HepG2 (cell line): ENCODE measurements around the gene TCEANC. TPM values are rescaled to one million over a fixed set of nuclear protein-coding genes. Genes with fewer than 3 reads are reported as not detected.

Source experiments
- ATAC-seq: fragments of 200-7000 bp; cut with Tn5 transposase; 3 replicates; pipeline ENCODE4 v1.9.1; 2020; ENCODE audit warnings: mild to moderate bottlenecking, moderate library complexity
- BruUV-seq: library from RNA; stranded (reverse); fragments of 400-500 nt; replicated peaks from 2 replicates; lab custom pipeline; 2021; lab: Mats Ljungman, UMichigan
- CTCF ChIA-PET: fragments of 300-600 bp; formaldehyde crosslinking; extraction: SDS; loops from one replicate; lab custom pipeline; 2021; ENCODE audit warnings: low total read pairs, inconsistent platforms, low intra/inter-chr PET ratio; lab: Yijun Ruan, JAX
- POLR2A ChIA-PET: fragments of 350-600 bp; sonication (Branson Sonifier 250); formaldehyde crosslinking; loops from one replicate; lab custom pipeline; 2020; ENCODE audit warnings: antibody characterized with exemption, inconsistent platforms; lab: Yijun Ruan, JAX
- DNase-seq: peaks from one replicate; pipeline ENCODE4 v3.0.0-alpha.2; 2015; ENCODE audit warnings: low spot score
- FAIRE-seq: peaks from 3 replicates; lab custom pipeline; 2011; peaks lifted over from hg19 to GRCh38; lab: Jason Lieb, UNC
- H2AFZ ChIP-seq: one replicate; pipeline ENCODE4 v1.6.1; 2011; ENCODE audit warnings: low read length, inconsistent platforms
- H3K27ac ChIP-seq: fragments of 300-600 bp; 3 replicates; pipeline ENCODE4 v1.8.0; 2011; ENCODE audit warnings: mixed run types, mild to moderate bottlenecking, mixed read lengths, low read length, inconsistent platforms; ENCODE audit not compliant: insufficient read depth; ENCODE audit errors: extremely low read length
- H3K27me3 ChIP-seq, 2 experiments: fragments of 200-600 bp in 1 of 2; 2 replicates in 1 of 2; 3 replicates in 1 of 2; pipeline versions ENCODE4 v1.6.0 to v1.8.0; 2011; ENCODE audit warnings: low read length in 2 of 2, mild to moderate bottlenecking in 2 of 2, moderate library complexity in 2 of 2, inconsistent platforms in 1 of 2; ENCODE audit not compliant: insufficient read depth in 2 of 2, control insufficient read depth in 1 of 2
- H3K36me3 ChIP-seq, 2 experiments: fragments of 200-600 bp in 1 of 2; replicated peaks in 1 of 2; 2 replicates in 1 of 2; 3 replicates in 1 of 2; pipeline versions ENCODE4 v1.5.1 to v1.8.0; 2011; ENCODE audit warnings: low read length in 2 of 2, inconsistent platforms in 1 of 2; ENCODE audit not compliant: insufficient read depth in 2 of 2, control insufficient read depth in 1 of 2
- H3K4me1 ChIP-seq: 2 replicates; pipeline ENCODE4 v1.5.1; 2012; ENCODE audit warnings: low read length, inconsistent platforms; ENCODE audit not compliant: insufficient read depth
- H3K4me2 ChIP-seq: 2 replicates; pipeline ENCODE4 v1.6.0; 2011; ENCODE audit warnings: low read depth, low read length, inconsistent platforms
- H3K4me3 ChIP-seq, 3 experiments: fragments of 200-600 bp in 1 of 3; sonication (generic), shearing (Covaris generic) in 1 of 3; replicated peaks in 1 of 3; 2 replicates each; pipeline ENCODE4 v1.5.1; 2011 to 2016; ENCODE audit warnings: low read length in 3 of 3, inconsistent platforms in 2 of 3, low read depth in 2 of 3, mild to moderate bottlenecking in 2 of 3, control low read depth in 1 of 3, mixed read lengths in 1 of 3; ENCODE audit not compliant: insufficient read depth in 1 of 3
- H3K79me2 ChIP-seq: one replicate; pipeline ENCODE4 v1.6.1; 2011; ENCODE audit warnings: low read length, inconsistent platforms; ENCODE audit not compliant: insufficient read depth
- H3K9ac ChIP-seq: 2 replicates; pipeline ENCODE4 v1.6.0; 2011; ENCODE audit warnings: mild to moderate bottlenecking, low read depth, low read length, inconsistent platforms; ENCODE audit not compliant: insufficient read depth
- H3K9me3 ChIP-seq: 2 replicates; pipeline ENCODE4 v1.5.1; 2012; ENCODE audit warnings: mild to moderate bottlenecking, low read length
- H4K20me1 ChIP-seq: 2 replicates; pipeline ENCODE4 v1.6.0; 2011; ENCODE audit warnings: inconsistent platforms, mild to moderate bottlenecking, low read length, moderate library complexity; ENCODE audit not compliant: insufficient read depth
- ARHGAP35 ChIP-seq: sonication (generic); formaldehyde crosslinking; IDR thresholded peaks from 2 replicates; pipeline ENCODE4 v1.9.0; 2022; ENCODE audit warnings: mild to moderate bottlenecking, inconsistent platforms, moderate library complexity, missing genetic modification reagents, borderline replicate concordance
- POLR2AphosphoS5 ChIP-seq: IDR thresholded peaks from 2 replicates; pipeline ENCODE4 v1.6.1; 2012; ENCODE audit warnings: low read depth, low read length
- RBM22 ChIP-seq: fragments of 200-400 bp; formaldehyde crosslinking; optimal IDR thresholded peaks from 2 replicates; pipeline ENCODE3; 2017; ENCODE audit warnings: mild to moderate bottlenecking, low read length, moderate library complexity
- U2AF2 ChIP-seq: fragments of 200-400 bp; formaldehyde crosslinking; IDR thresholded peaks from 2 replicates; pipeline ENCODE4 v1.6.1; 2017; ENCODE audit warnings: low read depth, mild to moderate bottlenecking, low read length
- ZMYM4 ChIP-seq: sonication (generic); formaldehyde crosslinking; IDR thresholded peaks from 2 replicates; pipeline ENCODE4 v1.8.1; 2023; ENCODE audit warnings: mild to moderate bottlenecking, missing genetic modification reagents
- ZNF75D ChIP-seq: sonication (generic); formaldehyde crosslinking; IDR thresholded peaks from 2 replicates; pipeline ENCODE4 v1.8.1; 2023; ENCODE audit warnings: missing genetic modification reagents, mild to moderate bottlenecking, borderline replicate concordance
- WGBS: methylation state at CpG from one replicate; pipeline ENCODE4 v1.1.6; 2017; ENCODE audit warnings: low lambda C conversion rate; 5-methylcytosine and 5-hydroxymethylcytosine counted together
- in situ Hi-C: cut with HindIII; loops from 2 replicates; pipeline ENCODE4 v1.10.0; 2017; ENCODE audit warnings: low pct_unique_long_range_greater_than_20kb; ENCODE audit not compliant: extremely low pct_ligation_motif_present
- intact Hi-C: fragments of 100-400 bp; cut with micrococcal nuclease; formaldehyde crosslinking; loops from one replicate; pipeline ENCODE4 v1.10.0; 2022; ENCODE audit not compliant: unreplicated experiment
- polyA plus RNA-seq, 8 experiments: library from polyadenylated mRNA; depleted of rRNA in 3 of 8; stranded (reverse) in 7 of 8; unstranded in 1 of 8; fragments of >200 nt; fragmentation: Illumina TruSeq in 4 of 8; extraction: Trizol in 4 of 8; gene quantifications; 2 replicates each; pipeline versions ENCODE4 v1.2.1 to v1.2.3, GENCODE V29; 2011 to 2016; ENCODE audit warnings: low read depth in 4 of 8, missing spikeins in 1 of 8, mixed read lengths in 1 of 8; ENCODE audit not compliant: insufficient read depth in 1 of 8
- total RNA-seq, 5 experiments: library from RNA; depleted of rRNA; stranded (reverse); fragments of >200 nt; fragmentation: Illumina TruSeq; extraction: Trizol; gene quantifications; 2 replicates each; pipeline ENCODE4 v1.2.3, GENCODE V29; 2016; ENCODE audit warnings: low read depth in 1 of 5
- TF ChIP-seq, protein P1 (sequence below): sonication (generic); formaldehyde crosslinking; IDR thresholded peaks from 2 replicates; pipeline ENCODE4 v1.4.0; 2020; ENCODE audit warnings: missing genetic modification reagents
- TF ChIP-seq, protein P2 (sequence below): sonication (generic); formaldehyde crosslinking; IDR thresholded peaks from 2 replicates; pipeline ENCODE4 v1.4.0; 2020; ENCODE audit warnings: mild to moderate bottlenecking, missing genetic modification reagents

TCEANC gene
- total and polyA plus RNA-seq, 2 of the 13 experiments (the other 11 are each of a cell fraction or from before 2014, with no cell fraction given): 0.51 to 0.97 TPM

DNA sequence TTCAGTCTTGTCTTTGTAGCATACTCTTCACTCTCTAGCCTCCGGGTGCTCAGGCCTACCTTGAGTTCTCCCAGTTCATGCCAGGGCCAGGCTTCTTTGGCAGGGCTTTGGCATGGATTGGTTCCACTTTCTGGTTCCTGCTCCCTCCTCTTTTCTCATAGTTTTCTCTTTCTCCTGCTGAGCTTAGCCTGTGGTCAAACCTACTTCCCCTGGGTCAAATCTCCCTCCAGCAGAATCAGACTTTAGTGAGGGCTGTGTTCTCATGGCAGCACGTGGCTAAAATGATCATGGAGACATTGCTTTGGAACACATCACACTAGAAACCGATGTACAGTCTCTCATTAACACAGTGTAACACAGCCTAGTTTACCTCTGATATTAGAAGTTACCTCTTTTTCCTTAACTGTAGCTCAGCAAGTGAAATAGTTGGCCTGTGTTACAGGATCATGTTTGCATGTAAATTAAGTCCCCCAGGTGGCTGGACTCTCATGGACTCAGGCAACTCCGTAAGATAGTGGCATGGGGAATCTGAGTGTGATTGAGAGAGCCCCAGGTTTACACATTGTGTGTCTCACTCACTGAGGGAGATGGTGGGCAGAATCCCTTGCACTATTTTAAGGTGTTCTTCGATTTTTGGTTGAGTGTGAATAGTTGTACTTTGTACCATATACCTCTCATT, 49.3 kb downstream of the TCEANC start:
- no peaks in the 10 kb centered on the region for H3K9me3 ChIP-seq
- no peaks in the 10 kb centered on the region for H3K36me3 ChIP-seq
- no peaks in the 10 kb centered on the region for H3K4me1 ChIP-seq
- H3K9ac ChIP-seq: no peak overlapping the region
- no peak overlapping the region for H3K4me3 ChIP-seq
- H2AFZ ChIP-seq: no peak overlapping the region
- peaks cover 35% of the 10 kb centered on the region for H3K79me2 ChIP-seq
- DNase-seq (no peak), ATAC-seq (no peak), FAIRE-seq (no peak)
- intact Hi-C loops: no loop called here
- POLR2A ChIA-PET: interaction anchor here (1.5 kb wide), 1 partner anchor 13 kb away, joined by 3 read pairs; the partner anchor contains the start of gene RAB9A
- WGBS: 100% methylated on average over 3 of the region's 5 CpGs
- TF ChIP-seq ARHGAP35 (CRISPR knock-in tag) (no peak), RBM22 (no peak), POLR2AphosphoS5 (no peak), U2AF2 (no peak), ZMYM4 (no peak), ZNF75D (CRISPR knock-in tag) (no peak)
- TF ChIP-seq, protein P1, sequence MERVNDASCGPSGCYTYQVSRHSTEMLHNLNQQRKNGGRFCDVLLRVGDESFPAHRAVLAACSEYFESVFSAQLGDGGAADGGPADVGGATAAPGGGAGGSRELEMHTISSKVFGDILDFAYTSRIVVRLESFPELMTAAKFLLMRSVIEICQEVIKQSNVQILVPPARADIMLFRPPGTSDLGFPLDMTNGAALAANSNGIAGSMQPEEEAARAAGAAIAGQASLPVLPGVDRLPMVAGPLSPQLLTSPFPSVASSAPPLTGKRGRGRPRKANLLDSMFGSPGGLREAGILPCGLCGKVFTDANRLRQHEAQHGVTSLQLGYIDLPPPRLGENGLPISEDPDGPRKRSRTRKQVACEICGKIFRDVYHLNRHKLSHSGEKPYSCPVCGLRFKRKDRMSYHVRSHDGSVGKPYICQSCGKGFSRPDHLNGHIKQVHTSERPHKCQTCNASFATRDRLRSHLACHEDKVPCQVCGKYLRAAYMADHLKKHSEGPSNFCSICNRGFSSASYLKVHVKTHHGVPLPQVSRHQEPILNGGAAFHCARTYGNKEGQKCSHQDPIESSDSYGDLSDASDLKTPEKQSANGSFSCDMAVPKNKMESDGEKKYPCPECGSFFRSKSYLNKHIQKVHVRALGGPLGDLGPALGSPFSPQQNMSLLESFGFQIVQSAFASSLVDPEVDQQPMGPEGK: no peak
- TF ChIP-seq, protein P2, sequence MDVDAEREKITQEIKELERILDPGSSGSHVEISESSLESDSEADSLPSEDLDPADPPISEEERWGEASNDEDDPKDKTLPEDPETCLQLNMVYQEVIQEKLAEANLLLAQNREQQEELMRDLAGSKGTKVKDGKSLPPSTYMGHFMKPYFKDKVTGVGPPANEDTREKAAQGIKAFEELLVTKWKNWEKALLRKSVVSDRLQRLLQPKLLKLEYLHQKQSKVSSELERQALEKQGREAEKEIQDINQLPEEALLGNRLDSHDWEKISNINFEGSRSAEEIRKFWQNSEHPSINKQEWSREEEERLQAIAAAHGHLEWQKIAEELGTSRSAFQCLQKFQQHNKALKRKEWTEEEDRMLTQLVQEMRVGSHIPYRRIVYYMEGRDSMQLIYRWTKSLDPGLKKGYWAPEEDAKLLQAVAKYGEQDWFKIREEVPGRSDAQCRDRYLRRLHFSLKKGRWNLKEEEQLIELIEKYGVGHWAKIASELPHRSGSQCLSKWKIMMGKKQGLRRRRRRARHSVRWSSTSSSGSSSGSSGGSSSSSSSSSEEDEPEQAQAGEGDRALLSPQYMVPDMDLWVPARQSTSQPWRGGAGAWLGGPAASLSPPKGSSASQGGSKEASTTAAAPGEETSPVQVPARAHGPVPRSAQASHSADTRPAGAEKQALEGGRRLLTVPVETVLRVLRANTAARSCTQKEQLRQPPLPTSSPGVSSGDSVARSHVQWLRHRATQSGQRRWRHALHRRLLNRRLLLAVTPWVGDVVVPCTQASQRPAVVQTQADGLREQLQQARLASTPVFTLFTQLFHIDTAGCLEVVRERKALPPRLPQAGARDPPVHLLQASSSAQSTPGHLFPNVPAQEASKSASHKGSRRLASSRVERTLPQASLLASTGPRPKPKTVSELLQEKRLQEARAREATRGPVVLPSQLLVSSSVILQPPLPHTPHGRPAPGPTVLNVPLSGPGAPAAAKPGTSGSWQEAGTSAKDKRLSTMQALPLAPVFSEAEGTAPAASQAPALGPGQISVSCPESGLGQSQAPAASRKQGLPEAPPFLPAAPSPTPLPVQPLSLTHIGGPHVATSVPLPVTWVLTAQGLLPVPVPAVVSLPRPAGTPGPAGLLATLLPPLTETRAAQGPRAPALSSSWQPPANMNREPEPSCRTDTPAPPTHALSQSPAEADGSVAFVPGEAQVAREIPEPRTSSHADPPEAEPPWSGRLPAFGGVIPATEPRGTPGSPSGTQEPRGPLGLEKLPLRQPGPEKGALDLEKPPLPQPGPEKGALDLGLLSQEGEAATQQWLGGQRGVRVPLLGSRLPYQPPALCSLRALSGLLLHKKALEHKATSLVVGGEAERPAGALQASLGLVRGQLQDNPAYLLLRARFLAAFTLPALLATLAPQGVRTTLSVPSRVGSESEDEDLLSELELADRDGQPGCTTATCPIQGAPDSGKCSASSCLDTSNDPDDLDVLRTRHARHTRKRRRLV: no peak
- no peak overlapping the region for H3K4me2 ChIP-seq
- no peaks in the 10 kb centered on the region for H3K27me3 ChIP-seq
- no TSS peak for BruUV-seq
- in situ Hi-C loops: no loop called here
- H4K20me1 ChIP-seq: 0 out of 2 replicates have a peak, but pooled peaks cover 3% of the 10 kb centered on the region
- CTCF ChIA-PET: no interaction called here
- no peak overlapping the region for H3K27ac ChIP-seq
